ENCODE measurements around the gene ACACA.
"Not testable (repeated sequence)": the region's sequence is repeated elsewhere in the genome, so short reads cannot be mapped to it uniquely, and the experiment has no call there.

The ACACA gene

GRCh38 chr17:37358830-37359681, 47.6 kb downstream of the ACACA start:
- Histone ChIP-seq H3K36me3 (peaks cover 17% of the 10 kb centered on the region), H3K27me3 (no peaks in the 10 kb centered on the region), H3K4me1 (peaks cover 10% of the 10 kb centered on the region), H3K4me3 (ENCODE audit: low read depth, low read length) (peak overlapping the region; percentile 97), H3K9me3 (no peaks in the 10 kb centered on the region)
- TF ChIP-seq CTCF (IDR thresholded peaks at IDR 0.05; ENCODE audit: low read depth, low read length), result no peak
- peak; percentile 96 for DNase-seq

GRCh38 chr17:37358098-37358829, 48.4 kb downstream of the ACACA start:
- no peaks in the 10 kb centered on the region for H3K9me3 ChIP-seq
- H3K27me3 ChIP-seq, result no peaks in the 10 kb centered on the region
- peak; percentile 84 for DNase-seq
- no peak for TF ChIP-seq CTCF (IDR thresholded peaks at IDR 0.05; ENCODE audit: low read depth, low read length)
- H3K36me3 ChIP-seq, result peaks cover 18% of the 10 kb centered on the region
- H3K4me3 ChIP-seq (ENCODE audit: low read depth, low read length), result peak overlapping the region; percentile 97
- H3K4me1 ChIP-seq, result peaks cover 10% of the 10 kb centered on the region

- Histone ChIP-seq H3K4me1 (peaks cover 10% of the 10 kb centered on the region), H3K4me3 (ENCODE audit: low read depth, low read length) (peak overlapping the region; percentile 97), H3K36me3 (peaks cover 22% of the 10 kb centered on the region)
- not testable (repeated sequence) for H3K9me3 ChIP-seq, DNase-seq, H3K27me3 ChIP-seq
These were observed 49.7 kb downstream of the ACACA start for GRCh38 chr17:37356796-37357569.

GRCh38 chr17:37346863-37347402, 59.7 kb downstream of the ACACA start:
- H3K36me3 ChIP-seq, result peaks cover 31% of the 10 kb centered on the region
- not testable (repeated sequence) for H3K27me3 ChIP-seq; H3K9me3 ChIP-seq; DNase-seq; H3K4me3 ChIP-seq (ENCODE audit: low read depth, low read length); H3K4me1 ChIP-seq

- Histone ChIP-seq H3K4me1 (no peaks in the 10 kb centered on the region), H3K36me3 (peaks cover 37% of the 10 kb centered on the region), H3K27me3 (no peaks in the 10 kb centered on the region), H3K9me3 (no peaks in the 10 kb centered on the region), H3K4me3 (ENCODE audit: low read depth, low read length) (no peak overlapping the region)
- no peak for TF ChIP-seq CTCF (IDR thresholded peaks at IDR 0.05; ENCODE audit: low read depth, low read length)
- DNase-seq, result no peak
These were observed 62.1 kb downstream of the ACACA start for GRCh38 chr17:37344519-37344918.

- no peaks in the 10 kb centered on the region for H3K4me1 ChIP-seq
- H3K27me3 ChIP-seq, result no peaks in the 10 kb centered on the region
- peaks cover 40% of the 10 kb centered on the region for H3K36me3 ChIP-seq
- no peak for TF ChIP-seq CTCF (IDR thresholded peaks at IDR 0.05; ENCODE audit: low read depth, low read length)
- no peak overlapping the region for H3K4me3 ChIP-seq (ENCODE audit: low read depth, low read length)
- H3K9me3 ChIP-seq, result no peaks in the 10 kb centered on the region
- DNase-seq, result no peak
These were observed 64.0 kb downstream of the ACACA start for GRCh38 chr17:37342589-37342988.

Data from BE2C (cell line).